Pancreas (tissue), 10 donors: Measurements from ENCODE around the gene PDP2. TPM values are rescaled to one million over a fixed set of nuclear protein-coding genes. Genes with fewer than 3 reads are reported as not detected.
A peak's percentile ranks its signal among the peaks of the same experiment; 100 is the strongest.

ENCODE experiments used
- ATAC-seq, 4 donors: fragments of 200-7000 bp; cut with Tn5 transposase; one replicate each; pipeline versions ENCODE4 v1.8.0 to v1.9.1; 2020; ENCODE audit warnings: mild to moderate bottlenecking in 4 of 4, moderate library complexity in 4 of 4
- DNase-seq, 6 donors: peaks; one replicate each; pipeline ENCODE4 v3.0.0-alpha.2; 2020
- FAIRE-seq: peaks from 2 replicates; lab custom pipeline; 2012; peaks lifted over from hg19 to GRCh38; lab: Jason Lieb, UNC
- H3K27ac ChIP-seq, 4 donors: fragments of 200-600 bp; sonication (generic); 1 replicate in 3 of 4; 2 replicates in 1 of 4; pipeline versions ENCODE4 v1.5.0 to v1.8.0; 2020
- H3K27me3 ChIP-seq, 4 donors: fragments of 200-600 bp; one replicate each; pipeline ENCODE4 v1.8.0; 2021
- H3K36me3 ChIP-seq, 3 donors: fragments of 200-600 bp; sonication (generic) in 1 of 3; one replicate each; pipeline versions ENCODE4 v1.5.0 to v1.8.0; 2020 to 2021
- H3K4me1 ChIP-seq, 3 donors: fragments of 200-600 bp; one replicate each; pipeline ENCODE4 v1.8.0; 2021
- H3K4me3 ChIP-seq, 4 donors: fragments of 200-600 bp; sonication (generic) in 2 of 4; one replicate each; pipeline versions ENCODE4 v1.5.0 to v1.8.0; 2020 to 2021
- H3K9me3 ChIP-seq, 4 donors: fragments of 200-600 bp; one replicate each; pipeline ENCODE4 v1.8.0; 2021
- CTCF ChIP-seq, 4 donors: fragments of 200-600 bp; sonication (generic) in 3 of 4; IDR thresholded peaks; one replicate each; pipeline versions ENCODE4 v1.5.0 to v1.8.0; 2021; ENCODE audit warnings: antibody characterized with exemption in 4 of 4
- WGBS, 2 donors: extraction: QIAGEN DNeasy Blood & Tissue Kit; methylation state at CpG; one replicate each; pipeline ENCODE4 v1.1.7; 2013; 5-methylcytosine and 5-hydroxymethylcytosine counted together
- intact Hi-C, 3 donors: fragments of 100-400 bp; cut with DNase I; formaldehyde crosslinking; loops; one replicate each; pipeline versions ENCODE4 v1.11.1 to v1.14.2; 2022
- polyA plus RNA-seq, 2 donors: library from polyadenylated mRNA; stranded (reverse); fragments of 200-250 nt; gene quantifications; one replicate each; pipeline ENCODE4 v1.2.3, GENCODE V29; 2013
- total RNA-seq, 6 donors: library from RNA; stranded (reverse); fragmentation: NEBNext Ultra II Directional in 4 of 6; extraction: Animal tissue kit (Norgen Biotek cat#: 25700) in 4 of 6; gene quantifications; one replicate each; pipeline versions ENCODE4 v1.2.1 to v1.2.4, GENCODE V29; 2021 to 2023
- donor health status: healthy with polysubstance abuse.
- donor health status: DM: no; HTN: no; CAD: no; lungs with moderate emphysema.
- donor health status: DM: no; HTN: no; CAD: no.
- donor health status: control.
- donor health status: control.
- donor health status: Bipolar disorder and iron deficiency.
- donor health status: DM: yes; HTN: yes; CAD: no.
- donor health status: DM: no; HTN: no; CAD: no.
- donor health status: DM: no; HTN: no; CAD: no.
- donor health status: DM: yes; HTN: yes; CAD: no.

The PDP2 gene
- total and polyA plus RNA-seq, 8 donors: 1.6 to 8.5 (median 7.2) TPM

GRCh38 chr16:66927918-66928649 lies 47.8 kb downstream of the PDP2 start:
- H3K27ac ChIP-seq: no peak overlapping the region
- no peaks in the 10 kb centered on the region for H3K27me3 ChIP-seq
- DNase-seq: peak in 1 of 6 donors; percentile 23
- H3K9me3 ChIP-seq: no peaks in the 10 kb centered on the region
- TF ChIP-seq CTCF (IDR thresholded peaks at IDR 0.05): no peak
- no peak overlapping the region for H3K4me3 ChIP-seq
- H3K4me1 ChIP-seq: peaks cover under 1 to 3% (median 2%) of the 10 kb centered on the region in 3 donors
- intact Hi-C loops: no loop called here
- H3K36me3 ChIP-seq: no peaks in the 10 kb centered on the region
- FAIRE-seq: no peak
- no peak for ATAC-seq
- WGBS, 2 donors: 88 to 92% methylated on average over 8 of the region's 8 CpGs

- H3K9me3 ChIP-seq: no peaks in the 10 kb centered on the region
- no peak for TF ChIP-seq CTCF (IDR thresholded peaks at IDR 0.05)
- no peak for ATAC-seq
- intact Hi-C loops: no loop called here
- FAIRE-seq: no peak
- H3K4me3 ChIP-seq: no peak overlapping the region
- no peak overlapping the region for H3K27ac ChIP-seq
- 69 to 82% methylated on average over 10 of the region's 10 CpGs for WGBS, 2 donors
- peak in 1 of 6 donors; percentile 31 for DNase-seq
- H3K36me3 ChIP-seq: no peaks in the 10 kb centered on the region
- no peaks in the 10 kb centered on the region for H3K27me3 ChIP-seq
- peaks cover 4 to 7% (median 7%) of the 10 kb centered on the region in 3 donors for H3K4me1 ChIP-seq
Measured at GRCh38 chr16:66928702-66929388, 48.5 kb downstream of the PDP2 start.

DNA sequence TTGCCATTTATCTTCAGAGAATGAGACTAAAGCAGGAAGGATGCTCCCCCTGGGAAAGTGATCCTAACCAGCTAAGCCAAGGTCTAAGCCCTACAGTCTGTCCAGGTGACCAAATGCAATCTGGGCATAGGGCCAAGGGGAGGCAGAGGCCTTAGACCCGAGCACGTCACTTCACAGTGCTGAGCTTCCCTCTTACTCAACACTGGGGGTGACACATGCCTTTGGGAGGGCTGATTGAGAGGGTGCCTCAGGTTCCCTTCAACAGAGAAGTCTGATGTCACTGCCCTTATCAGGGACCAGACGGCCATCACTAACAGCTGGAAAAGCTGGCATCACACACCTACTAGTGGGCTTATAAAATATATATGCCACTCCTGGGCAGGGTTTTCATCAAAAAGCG lies 49.9 kb downstream of the PDP2 start:
- Histone ChIP-seq H3K27me3 (no peaks in the 10 kb centered on the region), H3K36me3 (no peaks in the 10 kb centered on the region), H3K9me3 (no peaks in the 10 kb centered on the region), H3K4me1 (peaks cover 4 to 7% (median 7%) of the 10 kb centered on the region in 3 donors), H3K27ac (no peak overlapping the region), H3K4me3 (no peak overlapping the region)
- peak in 3 of 6 donors; percentile 37 to 48 (median 39) for DNase-seq
- no peak for TF ChIP-seq CTCF (IDR thresholded peaks at IDR 0.05)
- intact Hi-C loops: no loop called here
- 35 to 39% methylated on average over 4 of the region's 4 CpGs for WGBS, 2 donors
- FAIRE-seq: no peak
- no peak for ATAC-seq

GRCh38 chr16:66931665-66932064 lies 51.4 kb downstream of the PDP2 start:
- H3K36me3 ChIP-seq: no peaks in the 10 kb centered on the region
- H3K4me3 ChIP-seq: no peak overlapping the region
- H3K27me3 ChIP-seq: no peaks in the 10 kb centered on the region
- FAIRE-seq (no peak), DNase-seq (no peak), ATAC-seq (no peak)
- 86 to 93% methylated on average over 2 of the region's 2 CpGs for WGBS, 2 donors
- TF ChIP-seq CTCF (IDR thresholded peaks at IDR 0.05): no peak
- H3K27ac ChIP-seq: no peak overlapping the region
- no peaks in the 10 kb centered on the region for H3K9me3 ChIP-seq
- H3K4me1 ChIP-seq: peaks cover 4 to 20% (median 11%) of the 10 kb centered on the region in 3 donors
- intact Hi-C loops: no loop called here
